ENCODE data around the gene DPP8. TPM values are rescaled to one million over a fixed set of nuclear protein-coding genes. Genes with fewer than 3 reads are reported as not detected.
"Not testable (repeated sequence)": the region's sequence is repeated elsewhere in the genome, so short reads cannot be mapped to it uniquely, and the experiment has no call there.

The DPP8 gene
- total RNA-seq, 4 donors from 2014 or later: 30.5 to 42.4 (median 41.5) TPM

DNA sequence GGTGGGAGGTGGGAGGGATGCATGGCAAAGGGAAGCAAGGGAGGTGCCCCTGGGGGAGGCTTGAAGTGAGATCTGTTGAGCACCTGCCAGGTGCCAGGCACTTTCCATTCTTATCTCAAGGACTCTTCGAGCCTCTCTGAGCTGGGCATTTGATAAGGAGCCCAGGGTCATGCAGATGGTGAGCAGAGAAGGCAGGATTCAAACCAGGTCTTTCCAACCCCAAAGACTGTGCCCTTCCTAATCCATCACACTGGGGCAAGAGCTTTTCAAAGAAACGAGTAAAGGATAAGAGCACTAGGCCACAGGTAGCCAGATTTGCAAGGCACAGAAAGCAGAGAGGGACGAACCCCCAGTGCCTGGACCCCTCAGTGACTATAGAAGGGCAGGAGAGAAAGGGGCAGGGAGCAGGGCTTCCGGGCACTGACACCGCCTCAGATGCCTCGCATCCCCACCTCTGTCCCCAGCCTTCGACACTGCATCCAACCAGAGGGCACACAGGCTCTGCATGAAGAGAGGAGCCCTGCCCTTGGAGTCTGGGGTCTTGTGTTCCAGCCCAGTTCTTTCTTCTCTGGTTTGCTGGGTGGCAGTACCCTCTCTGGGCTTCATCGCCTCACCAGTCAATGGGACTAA lies 115.8 kb downstream of the DPP8 start:
- Histone ChIP-seq H3K27ac (no peak overlapping the region), H3K27me3 (peaks cover 0 to 4% of the 10 kb centered on the region in 2 donors), H3K4me1 (no peaks in the 10 kb centered on the region), H3K36me3 (no peaks in the 10 kb centered on the region), H3K9me3 (no peaks in the 10 kb centered on the region), H3K4me3 (no peak overlapping the region)
- DNase-seq: no peak
- TF ChIP-seq POLR2A (IDR thresholded peaks at IDR 0.05): no peak
- TF ChIP-seq CTCF (IDR thresholded peaks at IDR 0.05): no peak

GRCh38 chr15:65400760-65401610 lies 116.5 kb downstream of the DPP8 start:
- Histone ChIP-seq H3K27ac (no peak overlapping the region), H3K36me3 (no peaks in the 10 kb centered on the region), H3K9me3 (no peaks in the 10 kb centered on the region), H3K4me3 (no peak overlapping the region), H3K27me3 (peaks cover 0 to 6% of the 10 kb centered on the region in 2 donors), H3K4me1 (no peaks in the 10 kb centered on the region)
- peak; percentile 37 to 70 (median 70) for DNase-seq
- TF ChIP-seq POLR2A (IDR thresholded peaks at IDR 0.05): no peak
- TF ChIP-seq CTCF (IDR thresholded peaks at IDR 0.05): peak in 5 of 6 experiments; percentile 32 to 55 (median 51)

DNA sequence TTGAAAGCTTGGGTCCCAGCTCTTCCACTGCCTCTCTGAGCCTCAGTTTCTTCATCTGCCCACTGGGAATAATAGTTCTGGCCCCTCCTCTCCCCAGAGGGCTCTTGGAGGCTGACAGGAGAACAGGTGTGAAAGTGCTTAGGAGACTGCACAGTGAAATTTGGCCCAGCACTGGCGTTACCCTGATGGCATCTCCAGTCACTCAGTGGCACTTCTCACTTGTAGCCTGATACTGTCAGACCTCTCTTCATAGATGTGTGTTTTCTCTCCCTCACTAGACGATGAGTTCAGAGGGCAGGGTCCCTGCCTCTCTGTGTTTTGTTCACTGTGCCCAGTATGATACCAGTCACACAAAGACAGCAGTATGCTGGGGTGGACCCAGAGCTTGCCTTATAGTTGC lies 117.5 kb downstream of the DPP8 start:
- TF ChIP-seq POLR2A (IDR thresholded peaks at IDR 0.05): no peak
- no peak for TF ChIP-seq CTCF (IDR thresholded peaks at IDR 0.05)
- DNase-seq: no peak
- H3K27me3 ChIP-seq: peaks cover 0 to 6% of the 10 kb centered on the region in 2 donors
- no peaks in the 10 kb centered on the region for H3K9me3 ChIP-seq
- peaks cover 0 to 5% (median 0%) of the 10 kb centered on the region in 4 donors for H3K4me1 ChIP-seq
- no peak overlapping the region for H3K27ac ChIP-seq
- no peak overlapping the region for H3K4me3 ChIP-seq
- no peaks in the 10 kb centered on the region for H3K36me3 ChIP-seq

DNA sequence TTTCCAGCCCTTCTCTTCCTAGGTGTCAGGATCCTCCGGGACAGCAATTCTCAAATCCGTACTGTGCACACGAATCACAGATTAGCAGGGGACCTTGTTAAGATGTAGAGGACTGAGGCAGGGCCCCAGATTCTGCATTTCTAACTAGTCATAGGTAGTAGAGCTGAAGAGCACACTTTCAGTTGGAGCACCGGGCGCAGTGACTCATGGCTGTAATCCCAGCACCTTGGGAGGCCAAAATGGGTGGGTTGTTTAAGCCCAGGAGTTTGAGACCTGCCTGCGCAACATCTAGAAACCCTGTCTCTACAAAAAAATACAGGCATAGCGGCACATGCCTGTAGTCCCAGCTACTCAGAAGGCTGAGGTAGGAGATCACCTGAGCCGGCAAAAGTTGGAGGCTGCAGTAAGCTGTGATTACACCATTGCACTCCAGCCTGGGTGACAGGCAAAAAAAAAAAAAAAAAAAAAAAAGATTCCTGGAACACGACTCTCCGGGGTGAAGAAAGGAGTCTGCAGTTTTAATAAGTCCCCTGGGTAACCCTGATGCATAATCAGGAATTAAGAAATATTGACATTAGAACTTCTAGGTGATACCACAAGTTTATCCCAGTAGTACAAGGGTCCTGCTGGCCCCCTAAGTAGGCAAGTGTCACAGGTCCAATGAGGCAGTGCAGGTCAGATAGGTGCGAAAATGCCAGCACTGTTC lies 118.3 kb downstream of the DPP8 start:
- Histone ChIP-seq H3K27ac (no peak overlapping the region), H3K36me3 (no peaks in the 10 kb centered on the region), H3K27me3 (peaks cover 0 to 6% of the 10 kb centered on the region in 2 donors), H3K4me1 (peaks cover 0 to 5% (median 0%) of the 10 kb centered on the region in 4 donors), H3K4me3 (no peak overlapping the region), H3K9me3 (no peaks in the 10 kb centered on the region)
- no peak for DNase-seq
- TF ChIP-seq POLR2A (IDR thresholded peaks at IDR 0.05): no peak
- TF ChIP-seq CTCF (IDR thresholded peaks at IDR 0.05): no peak

GRCh38 chr15:65398486-65398885 lies 119.0 kb downstream of the DPP8 start:
- H3K27me3 ChIP-seq, H3K36me3 ChIP-seq, H3K4me3 ChIP-seq, DNase-seq, H3K9me3 ChIP-seq, H3K4me1 ChIP-seq, H3K27ac ChIP-seq: not testable (repeated sequence)

- Histone ChIP-seq H3K27me3 (peaks cover 0 to 6% of the 10 kb centered on the region in 2 donors), H3K4me3 (no peak overlapping the region), H3K27ac (no peak overlapping the region), H3K4me1 (peaks cover 0 to 5% (median 0%) of the 10 kb centered on the region in 4 donors), H3K36me3 (no peaks in the 10 kb centered on the region), H3K9me3 (no peaks in the 10 kb centered on the region)
- no peak for TF ChIP-seq CTCF (IDR thresholded peaks at IDR 0.05)
- TF ChIP-seq POLR2A (IDR thresholded peaks at IDR 0.05): no peak
- no peak for DNase-seq
Observed at GRCh38 chr15:65396965-65397317, 120.5 kb downstream of the DPP8 start.
